GM23338 (cell line): ENCODE measurements around the gene CDH4.

Source experiments
- CREB1 ChIP-seq: fragments of 250-450 bp; sonication (Bioruptor Pico); IDR thresholded peaks from 2 replicates; pipeline ENCODE4 v1.5.0; 2020; ENCODE audit warnings: low read depth, mild to moderate bottlenecking, moderate library complexity
- EZH2 ChIP-seq: fragments of 200-600 bp; sonication (generic); IDR thresholded peaks from one replicate; pipeline ENCODE4 v1.8.0; 2017; ENCODE audit warnings: antibody characterized with exemption, mild to moderate bottlenecking, low read depth; ENCODE audit not compliant: unreplicated experiment
- EZH2phosphoT487 ChIP-seq: fragments of 200-600 bp; sonication (generic); IDR thresholded peaks from one replicate; pipeline ENCODE4 v1.8.1; 2018; ENCODE audit warnings: antibody characterized with exemption; ENCODE audit not compliant: unreplicated experiment
- JUNB ChIP-seq: IDR thresholded peaks from one replicate; pipeline ENCODE4 v1.6.1; 2016; ENCODE audit warnings: antibody characterized with exemption; ENCODE audit not compliant: unreplicated experiment
- POLR2AphosphoS5 ChIP-seq: IDR thresholded peaks from 2 replicates; pipeline ENCODE4 v1.6.1; 2016; ENCODE audit warnings: antibody characterized with exemption, low read depth
- ZNF114 ChIP-seq: fragments of 250-450 bp; sonication (Bioruptor Pico); IDR thresholded peaks from 2 replicates; pipeline ENCODE4 v1.5.0; 2020; ENCODE audit warnings: mild to moderate bottlenecking, moderate library complexity
- ZNF331 ChIP-seq: fragments of 250-450 bp; sonication (Bioruptor Pico); IDR thresholded peaks from 2 replicates; pipeline ENCODE4 v1.5.0; 2020; ENCODE audit warnings: low read depth, mild to moderate bottlenecking, moderate library complexity
- TF ChIP-seq, protein P1 (sequence below), 2 experiments: fragments of 200-600 bp in 1 of 2; sonication (generic) in 1 of 2; conservative IDR thresholded peaks; 2 replicates each; pipeline versions ENCODE4 v1.5.1 to v1.6.1; 2016 to 2017; ENCODE audit warnings: antibody characterized with exemption in 2 of 2, low read depth in 2 of 2, mild to moderate bottlenecking in 2 of 2, moderate library complexity in 1 of 2
- TF ChIP-seq, protein P2 (sequence below): IDR thresholded peaks from one replicate; pipeline ENCODE4 v1.6.1; 2018; ENCODE audit warnings: antibody characterized with exemption; ENCODE audit not compliant: unreplicated experiment
- TF ChIP-seq, protein P3 (sequence below): IDR thresholded peaks from 2 replicates; pipeline ENCODE4 v1.6.1; 2016; ENCODE audit warnings: antibody characterized with exemption

DNA sequence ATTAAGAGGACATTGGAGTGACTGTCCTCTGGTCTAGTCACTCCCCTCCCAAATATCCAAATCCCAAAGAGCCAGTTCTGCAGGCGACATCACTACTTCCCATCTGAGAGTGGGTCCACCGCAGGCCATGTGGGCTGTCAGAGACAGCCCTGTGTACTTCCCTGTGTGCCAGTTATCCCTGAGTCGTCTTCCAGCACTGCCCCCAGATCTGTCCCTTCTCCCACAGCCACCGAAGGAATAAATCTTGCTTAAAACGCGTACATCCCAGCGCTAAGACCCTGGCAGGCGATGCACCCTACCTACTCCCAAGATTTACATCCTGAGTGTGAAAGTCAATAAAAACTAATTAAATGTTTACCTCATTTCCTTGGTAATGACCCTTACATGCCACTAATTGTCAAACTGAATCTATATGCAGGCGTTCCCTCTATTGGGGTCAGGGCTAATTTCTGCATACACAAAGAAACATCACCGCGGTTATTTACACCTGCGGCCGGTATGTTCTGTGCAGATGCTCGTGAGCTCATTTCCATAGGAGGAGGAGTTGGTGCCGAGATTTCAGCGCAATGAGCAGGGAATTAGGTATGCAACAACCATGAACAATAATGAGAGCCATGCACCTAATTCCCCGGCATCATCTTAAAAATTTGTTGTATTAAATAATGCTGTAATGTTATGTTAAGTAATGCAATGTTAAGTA is 31.3 kb upstream of the CDH4 start:
- TF ChIP-seq, protein P1, sequence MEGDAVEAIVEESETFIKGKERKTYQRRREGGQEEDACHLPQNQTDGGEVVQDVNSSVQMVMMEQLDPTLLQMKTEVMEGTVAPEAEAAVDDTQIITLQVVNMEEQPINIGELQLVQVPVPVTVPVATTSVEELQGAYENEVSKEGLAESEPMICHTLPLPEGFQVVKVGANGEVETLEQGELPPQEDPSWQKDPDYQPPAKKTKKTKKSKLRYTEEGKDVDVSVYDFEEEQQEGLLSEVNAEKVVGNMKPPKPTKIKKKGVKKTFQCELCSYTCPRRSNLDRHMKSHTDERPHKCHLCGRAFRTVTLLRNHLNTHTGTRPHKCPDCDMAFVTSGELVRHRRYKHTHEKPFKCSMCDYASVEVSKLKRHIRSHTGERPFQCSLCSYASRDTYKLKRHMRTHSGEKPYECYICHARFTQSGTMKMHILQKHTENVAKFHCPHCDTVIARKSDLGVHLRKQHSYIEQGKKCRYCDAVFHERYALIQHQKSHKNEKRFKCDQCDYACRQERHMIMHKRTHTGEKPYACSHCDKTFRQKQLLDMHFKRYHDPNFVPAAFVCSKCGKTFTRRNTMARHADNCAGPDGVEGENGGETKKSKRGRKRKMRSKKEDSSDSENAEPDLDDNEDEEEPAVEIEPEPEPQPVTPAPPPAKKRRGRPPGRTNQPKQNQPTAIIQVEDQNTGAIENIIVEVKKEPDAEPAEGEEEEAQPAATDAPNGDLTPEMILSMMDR (conservative IDR thresholded peaks at IDR 0.05; ENCODE audit: low read depth in 2 of 2): no peak
- TF ChIP-seq EZH2 (no peak), POLR2AphosphoS5 (no peak), EZH2phosphoT487 (no peak), ZNF114 (no peak), JUNB (no peak), CREB1 (CRISPR knock-in tag) (no peak), ZNF331 (CRISPR knock-in tag) (no peak)
- TF ChIP-seq, protein P2, sequence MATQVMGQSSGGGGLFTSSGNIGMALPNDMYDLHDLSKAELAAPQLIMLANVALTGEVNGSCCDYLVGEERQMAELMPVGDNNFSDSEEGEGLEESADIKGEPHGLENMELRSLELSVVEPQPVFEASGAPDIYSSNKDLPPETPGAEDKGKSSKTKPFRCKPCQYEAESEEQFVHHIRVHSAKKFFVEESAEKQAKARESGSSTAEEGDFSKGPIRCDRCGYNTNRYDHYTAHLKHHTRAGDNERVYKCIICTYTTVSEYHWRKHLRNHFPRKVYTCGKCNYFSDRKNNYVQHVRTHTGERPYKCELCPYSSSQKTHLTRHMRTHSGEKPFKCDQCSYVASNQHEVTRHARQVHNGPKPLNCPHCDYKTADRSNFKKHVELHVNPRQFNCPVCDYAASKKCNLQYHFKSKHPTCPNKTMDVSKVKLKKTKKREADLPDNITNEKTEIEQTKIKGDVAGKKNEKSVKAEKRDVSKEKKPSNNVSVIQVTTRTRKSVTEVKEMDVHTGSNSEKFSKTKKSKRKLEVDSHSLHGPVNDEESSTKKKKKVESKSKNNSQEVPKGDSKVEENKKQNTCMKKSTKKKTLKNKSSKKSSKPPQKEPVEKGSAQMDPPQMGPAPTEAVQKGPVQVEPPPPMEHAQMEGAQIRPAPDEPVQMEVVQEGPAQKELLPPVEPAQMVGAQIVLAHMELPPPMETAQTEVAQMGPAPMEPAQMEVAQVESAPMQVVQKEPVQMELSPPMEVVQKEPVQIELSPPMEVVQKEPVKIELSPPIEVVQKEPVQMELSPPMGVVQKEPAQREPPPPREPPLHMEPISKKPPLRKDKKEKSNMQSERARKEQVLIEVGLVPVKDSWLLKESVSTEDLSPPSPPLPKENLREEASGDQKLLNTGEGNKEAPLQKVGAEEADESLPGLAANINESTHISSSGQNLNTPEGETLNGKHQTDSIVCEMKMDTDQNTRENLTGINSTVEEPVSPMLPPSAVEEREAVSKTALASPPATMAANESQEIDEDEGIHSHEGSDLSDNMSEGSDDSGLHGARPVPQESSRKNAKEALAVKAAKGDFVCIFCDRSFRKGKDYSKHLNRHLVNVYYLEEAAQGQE: no peak
- TF ChIP-seq, protein P3, sequence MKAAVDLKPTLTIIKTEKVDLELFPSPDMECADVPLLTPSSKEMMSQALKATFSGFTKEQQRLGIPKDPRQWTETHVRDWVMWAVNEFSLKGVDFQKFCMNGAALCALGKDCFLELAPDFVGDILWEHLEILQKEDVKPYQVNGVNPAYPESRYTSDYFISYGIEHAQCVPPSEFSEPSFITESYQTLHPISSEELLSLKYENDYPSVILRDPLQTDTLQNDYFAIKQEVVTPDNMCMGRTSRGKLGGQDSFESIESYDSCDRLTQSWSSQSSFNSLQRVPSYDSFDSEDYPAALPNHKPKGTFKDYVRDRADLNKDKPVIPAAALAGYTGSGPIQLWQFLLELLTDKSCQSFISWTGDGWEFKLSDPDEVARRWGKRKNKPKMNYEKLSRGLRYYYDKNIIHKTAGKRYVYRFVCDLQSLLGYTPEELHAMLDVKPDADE: no peak
